HG02623 (cell line): ENCODE measurements around the gene NTM.

Experiments used
- ATAC-seq: cut with Tn5 transposase; IDR thresholded peaks from one replicate; pipeline ENCODE4 v1.9.1; 2021; ENCODE audit warnings: moderate library complexity; ENCODE audit not compliant: unreplicated experiment

The NTM gene

GRCh38 chr11:131710511-131710910 is 340.1 kb downstream of the NTM start:
- ATAC-seq, result no peak

GRCh38 chr11:131712897-131713296 is 342.5 kb downstream of the NTM start:
- no peak for ATAC-seq

GRCh38 chr11:131713529-131714134 is 343.2 kb downstream of the NTM start:
- ATAC-seq, result no peak

- ATAC-seq, result no peak
These were observed 347.2 kb downstream of the NTM start for GRCh38 chr11:131717616-131718015.

- ATAC-seq, result no peak
These were observed 352.7 kb downstream of the NTM start for GRCh38 chr11:131723088-131723487.

GRCh38 chr11:131724436-131724975 is 354.1 kb downstream of the NTM start:
- ATAC-seq, result no peak

GRCh38 chr11:131734871-131735270 is 364.5 kb downstream of the NTM start:
- ATAC-seq, result no peak

- no peak for ATAC-seq
These were observed 366.9 kb downstream of the NTM start for GRCh38 chr11:131737357-131737756.

- no peak for ATAC-seq
These were observed 368.9 kb downstream of the NTM start for GRCh38 chr11:131739243-131739882.

- ATAC-seq, result no peak
These were observed 374.4 kb downstream of the NTM start for GRCh38 chr11:131744847-131745246.

GRCh38 chr11:131745405-131745804 is 375.0 kb downstream of the NTM start:
- no peak for ATAC-seq

GRCh38 chr11:131746201-131746600 is 375.8 kb downstream of the NTM start:
- no peak for ATAC-seq

GRCh38 chr11:131748151-131749050 is 378.0 kb downstream of the NTM start:
- peak; percentile 64 for ATAC-seq

GRCh38 chr11:131749101-131749500 is 378.7 kb downstream of the NTM start:
- ATAC-seq, result no peak

GRCh38 chr11:131750152-131750551 is 379.7 kb downstream of the NTM start:
- ATAC-seq, result no peak

- ATAC-seq, result no peak
These were observed 380.3 kb downstream of the NTM start for GRCh38 chr11:131750692-131751091.

GRCh38 chr11:131754671-131755070 is 384.3 kb downstream of the NTM start:
- no peak for ATAC-seq

GRCh38 chr11:131756479-131757110 is 386.2 kb downstream of the NTM start:
- ATAC-seq, result no peak

GRCh38 chr11:131758726-131759125 is 388.3 kb downstream of the NTM start:
- ATAC-seq, result no peak

GRCh38 chr11:131759140-131759539 is 388.7 kb downstream of the NTM start:
- ATAC-seq, result no peak
